CD4-positive, alpha-beta T cell treated with Interleukin-4 for 4 hours (primary cell): ENCODE results near the gene TMEM40.
"Not testable (repeated sequence)": the region's sequence is repeated elsewhere in the genome, so short reads cannot be mapped to it uniquely, and the experiment has no call there.

Experiments used
- DNase-seq: peaks from one replicate; pipeline ENCODE4 v3.0.0-alpha.2; 2020

Gene TMEM40

DNA sequence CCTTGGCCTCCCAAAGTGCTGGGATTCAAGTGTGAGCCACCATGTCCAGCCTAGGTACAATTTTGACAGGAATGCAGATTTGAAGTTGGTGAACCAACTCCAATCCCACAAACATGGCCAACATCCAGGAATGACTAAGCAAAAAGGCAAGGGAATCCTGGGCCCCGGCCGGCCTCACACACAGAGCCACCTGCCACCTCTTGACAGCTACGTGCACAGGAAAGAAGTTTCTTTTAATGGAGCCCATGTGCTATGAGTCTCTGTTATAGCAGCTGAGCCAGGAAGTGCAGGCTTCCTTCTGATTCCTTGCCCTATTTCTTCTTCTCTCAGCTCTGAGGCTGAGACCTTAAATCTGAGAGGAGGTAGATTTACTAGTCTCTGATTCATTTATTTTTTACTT, 8.8 kb downstream of the TMEM40 start:
- DNase-seq: no peak

GRCh38 chr3:12748477-12748876, 10.6 kb downstream of the TMEM40 start:
- DNase-seq: no peak

GRCh38 chr3:12746419-12746818, 12.6 kb downstream of the TMEM40 start:
- DNase-seq: no peak

DNA sequence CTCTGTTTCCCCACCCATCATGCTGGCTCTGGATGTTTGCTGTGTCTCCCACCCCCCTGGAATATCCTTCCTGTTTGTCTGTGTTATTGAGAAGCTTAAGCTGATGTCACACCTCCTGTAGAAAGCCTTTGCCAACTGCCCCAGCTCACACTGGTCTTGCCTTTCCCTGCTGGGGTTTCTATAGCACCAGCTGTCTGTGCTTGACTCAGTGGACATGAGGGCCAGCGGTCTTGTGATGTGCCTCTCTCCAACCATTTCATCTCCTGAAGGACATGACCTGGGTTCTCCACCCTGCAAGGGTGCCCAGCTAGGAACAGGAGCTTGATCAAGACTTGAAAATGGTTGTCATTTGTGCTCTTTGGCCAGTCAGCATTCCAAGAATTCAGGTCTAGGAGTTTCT, 14.7 kb downstream of the TMEM40 start:
- DNase-seq: no peak

GRCh38 chr3:12743583-12743982, 15.5 kb downstream of the TMEM40 start:
- DNase-seq: no peak

GRCh38 chr3:12742330-12743107, 16.5 kb downstream of the TMEM40 start:
- no peak for DNase-seq

DNA sequence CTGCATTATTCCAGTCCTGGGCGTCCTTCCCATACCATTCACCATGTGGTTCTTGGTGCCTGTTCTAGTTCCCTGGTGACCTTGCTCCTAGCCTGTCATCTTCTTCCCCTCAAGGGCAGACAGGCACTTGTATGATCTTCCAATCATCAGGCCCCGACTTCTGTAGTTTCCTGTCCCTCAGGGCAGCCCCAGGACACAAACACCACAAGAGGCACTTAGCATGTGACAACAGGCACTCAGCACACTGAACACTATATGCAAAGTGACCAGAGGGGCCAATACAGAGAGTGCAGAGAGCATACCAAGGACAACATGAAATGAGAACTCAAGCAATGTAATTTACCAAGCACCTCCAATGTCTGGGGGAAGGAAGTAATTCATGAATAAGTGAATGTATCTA, 17.9 kb downstream of the TMEM40 start:
- DNase-seq: no peak

DNA sequence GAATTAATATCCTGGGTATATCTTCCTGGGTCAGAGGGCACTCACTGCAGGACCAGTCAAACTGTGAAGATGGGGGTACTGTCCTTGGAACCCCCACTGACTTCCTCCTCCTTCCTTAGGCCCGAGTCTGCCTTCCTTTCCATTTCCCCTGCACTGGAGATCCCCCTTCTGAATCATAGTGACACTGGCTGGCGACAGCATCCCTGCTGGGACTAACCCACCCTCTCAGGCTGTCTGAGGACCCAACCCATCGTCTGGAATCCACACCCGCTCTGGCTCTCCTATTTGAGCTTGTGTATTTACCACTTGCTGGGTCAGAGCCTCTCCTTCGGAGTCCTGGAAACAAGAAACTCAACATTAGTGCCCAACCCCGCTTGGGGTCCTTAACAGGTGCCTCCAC, 21.2 kb downstream of the TMEM40 start:
- DNase-seq: no peak

DNA sequence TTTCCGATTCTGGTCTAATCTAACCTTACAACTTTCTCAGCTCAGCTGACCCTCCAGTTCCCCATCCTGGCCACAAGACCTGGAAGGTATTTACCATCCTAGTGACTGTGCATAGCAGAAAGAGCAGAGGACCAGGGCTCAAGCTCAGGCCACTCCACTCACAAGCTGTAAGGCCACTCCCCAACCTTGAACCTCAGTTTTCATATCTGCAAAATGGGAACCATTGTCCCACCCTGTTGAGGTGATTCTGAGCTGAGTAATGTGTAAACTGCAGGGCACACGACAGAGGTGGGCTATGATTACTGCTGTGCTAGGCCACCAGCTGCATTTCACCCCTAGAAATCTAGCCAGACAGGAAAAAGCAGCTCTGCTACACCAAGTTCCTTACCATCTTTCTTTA, 21.7 kb downstream of the TMEM40 start:
- DNase-seq: no peak

DNA sequence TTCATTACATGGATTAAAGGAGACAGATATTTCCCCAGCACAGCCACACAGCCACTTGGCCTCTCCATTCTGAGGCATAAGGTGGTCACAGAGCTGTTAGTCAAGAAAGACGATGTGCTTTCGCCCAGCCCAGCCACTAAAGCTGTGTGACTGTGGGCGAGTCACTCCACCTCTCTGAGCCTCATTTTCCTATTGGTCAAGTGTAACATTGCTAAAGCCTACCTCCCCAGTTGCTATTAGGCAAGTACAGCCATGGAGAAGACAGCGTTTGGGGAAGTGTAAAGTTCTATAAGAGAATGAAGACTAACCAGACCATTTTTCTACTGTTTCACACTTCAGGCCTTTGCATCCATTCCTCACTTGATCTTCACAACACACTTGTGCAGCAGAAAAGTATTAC, 24.1 kb downstream of the TMEM40 start:
- DNase-seq: no peak

GRCh38 chr3:12733566-12733965, 25.5 kb downstream of the TMEM40 start:
- DNase-seq: no peak

GRCh38 chr3:12730506-12731242, 28.4 kb downstream of the TMEM40 start:
- DNase-seq: no peak

DNA sequence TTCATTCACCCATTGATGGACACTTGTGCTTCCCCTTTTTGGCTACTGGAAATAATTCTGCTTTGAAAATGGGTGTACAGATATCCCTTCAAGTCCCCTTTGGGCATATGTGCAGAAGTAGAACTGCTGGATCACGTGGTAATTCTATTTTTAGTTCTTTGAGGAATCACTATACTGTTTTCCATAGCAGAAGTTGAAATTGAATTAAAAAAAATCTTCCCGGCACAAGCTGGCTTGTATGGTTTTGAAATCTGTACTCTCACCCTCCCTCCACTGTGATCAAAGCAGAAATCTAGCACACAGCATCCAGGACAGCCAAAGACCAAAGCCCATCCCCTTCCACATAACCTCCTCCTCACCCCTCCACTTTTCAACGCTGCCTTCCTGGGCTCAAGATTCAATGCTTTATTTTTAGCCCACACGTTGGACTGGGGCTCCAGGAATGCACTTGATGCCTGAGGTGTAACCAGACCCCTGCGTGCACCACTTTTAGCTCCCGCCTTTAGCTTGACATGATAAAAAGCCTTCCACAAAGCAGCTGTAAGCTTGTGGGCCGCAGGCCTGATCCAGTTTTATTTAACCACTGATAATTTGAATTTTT, 29.9 kb downstream of the TMEM40 start:
- DNase-seq: no peak

- no peak for DNase-seq
Observed at GRCh38 chr3:12727937-12728336, 31.1 kb downstream of the TMEM40 start.

DNA sequence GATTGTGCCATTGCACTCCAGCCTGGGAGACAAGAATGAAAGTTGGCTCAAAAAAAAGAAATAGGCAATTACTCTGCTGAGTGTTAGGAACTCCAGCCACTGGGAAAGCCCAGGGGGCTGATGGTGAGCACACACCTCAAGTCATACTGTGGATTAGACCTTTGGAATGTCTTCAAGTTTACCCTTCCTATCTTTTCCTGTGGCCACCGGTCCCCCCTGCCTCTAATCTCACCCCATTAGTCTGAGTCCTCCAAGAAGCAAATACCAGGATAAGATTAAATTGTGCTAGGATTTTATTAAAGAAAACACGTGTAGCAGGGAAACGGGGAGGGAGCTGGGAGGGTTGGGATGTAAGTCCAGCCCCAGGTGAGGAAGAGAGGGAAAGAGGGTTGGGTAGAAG, 31.6 kb downstream of the TMEM40 start:
- DNase-seq: no peak

GRCh38 chr3:12725436-12725835, 33.6 kb downstream of the TMEM40 start:
- no peak for DNase-seq

GRCh38 chr3:12724794-12725193, 34.3 kb downstream of the TMEM40 start:
- no peak for DNase-seq

- DNase-seq: not testable (repeated sequence)
Observed at GRCh38 chr3:12723362-12723761, 35.7 kb downstream of the TMEM40 start.

GRCh38 chr3:12722226-12722625, 36.8 kb downstream of the TMEM40 start:
- DNase-seq: no peak

- peak; percentile 83 for DNase-seq
Observed at GRCh38 chr3:12719984-12720898, 38.8 kb downstream of the TMEM40 start.

- no peak for DNase-seq
Observed at GRCh38 chr3:12719541-12719940, 39.5 kb downstream of the TMEM40 start.

DNA sequence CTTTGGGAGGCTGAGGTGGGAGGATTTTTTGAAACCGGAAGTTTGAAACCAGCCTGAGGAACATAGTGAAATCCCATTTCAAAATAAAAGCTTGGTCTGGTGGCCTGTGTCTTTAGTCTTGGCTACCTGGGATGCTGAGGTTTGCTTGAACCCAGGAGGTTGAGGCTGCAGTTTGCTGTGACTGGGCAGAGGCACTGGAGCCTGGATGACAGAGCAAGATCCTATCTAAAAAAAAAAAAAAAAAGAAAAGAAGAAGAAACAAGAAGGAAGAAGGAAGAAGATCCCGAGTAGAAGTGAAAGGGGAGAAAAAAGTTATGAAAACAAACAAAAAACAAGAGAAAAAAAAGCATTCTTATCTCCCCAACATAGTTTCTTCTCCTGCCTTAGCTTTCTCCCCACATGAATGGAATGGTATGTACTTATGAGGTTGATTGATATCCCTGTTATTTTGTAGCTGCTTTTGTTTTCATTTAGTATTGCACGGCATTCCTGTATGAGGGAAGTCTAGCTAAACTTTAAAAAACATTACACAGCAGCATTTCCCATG, 42.4 kb downstream of the TMEM40 start:
- DNase-seq: no peak

DNA sequence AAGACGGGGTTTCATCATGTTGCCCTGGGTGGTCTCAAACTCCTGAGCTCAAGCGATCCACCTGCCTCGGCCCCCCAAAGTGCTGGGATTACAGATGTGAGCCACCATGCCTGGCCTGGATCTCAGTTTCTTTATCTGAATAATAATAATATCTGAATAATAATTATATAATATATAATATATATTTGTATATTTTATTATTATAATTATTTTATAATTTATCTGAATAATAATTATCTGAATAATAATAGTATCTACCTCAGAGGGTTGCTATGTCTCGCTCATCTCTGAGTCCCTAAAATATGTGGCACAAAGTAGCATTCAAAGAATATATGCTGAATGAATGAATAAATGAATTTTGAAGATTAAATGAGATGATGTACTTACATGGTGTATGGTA, 44.8 kb downstream of the TMEM40 start:
- no peak for DNase-seq
